Hematopoietic multipotent progenitor cell treated with erythropoietin and hydrocortisone succinate and interleukin-3 and kit ligand, for 17 days (in vitro differentiated cells): ENCODE data around the gene USP47.

ENCODE experiments used
- DNase-seq: peaks from one replicate; pipeline ENCODE4 v3.0.0-alpha.2; 2015; ENCODE audit warnings: low spot score

The USP47 gene

DNA sequence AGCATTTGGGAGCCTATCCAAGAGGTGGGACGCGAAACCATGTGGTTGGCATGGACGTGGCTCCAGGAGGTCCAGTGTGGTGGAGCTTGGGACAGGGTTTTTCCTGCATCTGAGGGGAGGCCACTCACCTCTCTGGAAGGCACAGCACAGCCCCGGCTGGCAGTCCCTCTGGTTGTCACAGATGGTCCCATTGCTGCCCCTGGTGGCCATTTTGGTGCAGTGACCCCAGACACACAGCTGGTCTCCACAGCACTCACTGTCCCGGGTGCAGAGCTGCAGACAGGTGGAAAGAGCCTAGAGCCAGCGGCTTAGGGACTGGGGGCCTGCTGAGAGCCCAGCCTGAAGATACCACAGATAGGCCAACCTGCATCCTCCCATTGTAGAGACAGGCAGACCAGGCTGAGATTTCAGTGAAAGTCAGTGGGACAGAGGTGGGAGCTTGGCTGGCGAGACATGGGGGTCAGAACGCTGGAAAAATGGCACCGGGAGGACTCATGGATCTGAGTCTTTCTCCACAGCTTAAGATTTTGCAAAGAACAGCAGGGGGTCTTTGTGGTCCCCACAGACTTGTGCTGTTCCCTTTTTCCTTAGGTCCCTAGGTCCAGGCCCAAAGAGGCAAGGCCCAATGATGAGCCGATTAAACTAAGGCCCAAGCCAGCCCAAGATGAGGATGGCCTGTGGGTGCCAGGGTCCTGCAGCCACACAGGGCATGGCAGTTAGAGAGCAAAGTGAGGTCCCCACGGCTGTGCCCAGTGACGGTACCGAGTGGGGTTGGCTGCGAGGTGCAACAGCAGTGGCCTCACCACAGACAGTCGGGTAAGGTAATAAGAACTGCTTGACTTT lies 125.3 kb downstream of the USP47 start:
- DNase-seq, result peak; percentile 59

DNA sequence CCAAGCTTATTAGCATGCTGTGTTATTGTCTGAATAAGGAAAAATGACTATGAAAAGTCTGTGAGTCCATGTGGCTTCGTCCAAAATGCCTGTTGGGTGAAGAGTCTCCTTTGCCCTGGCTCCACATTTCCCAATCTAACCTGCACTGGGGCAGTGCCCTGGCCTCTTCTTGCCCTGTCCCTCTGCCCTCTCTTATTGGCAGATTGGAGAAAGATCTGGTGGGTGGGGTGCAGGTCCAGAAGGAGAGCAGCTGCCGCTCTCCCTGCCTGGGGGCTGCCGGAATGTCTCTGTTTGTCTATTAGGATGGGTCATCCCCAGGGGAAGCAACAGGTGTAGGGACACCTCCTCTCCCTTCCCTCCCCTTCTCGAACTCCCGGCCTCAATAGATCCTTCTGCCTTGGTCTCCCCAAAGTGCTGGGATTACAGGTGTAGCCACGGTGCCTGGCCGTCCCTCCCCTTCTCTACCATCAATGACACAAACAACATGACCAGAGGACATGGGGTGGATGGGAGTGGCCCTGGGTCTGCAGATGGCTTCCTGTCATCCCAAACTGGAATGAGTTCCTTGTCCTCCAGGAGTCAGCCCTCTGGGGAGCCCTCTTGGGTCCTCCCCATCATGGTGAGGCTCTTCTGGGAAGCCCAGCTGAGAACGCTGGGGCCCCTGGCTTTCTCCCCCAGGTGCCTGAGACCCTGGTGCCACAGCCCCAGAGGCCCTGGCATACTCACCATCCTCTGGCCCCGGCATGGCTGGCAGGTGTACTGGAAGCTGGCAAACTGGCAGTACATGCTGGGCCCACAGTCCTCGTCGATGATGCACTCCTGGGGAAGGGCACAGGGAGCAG lies 126.1 kb downstream of the USP47 start:
- no peak for DNase-seq

DNA sequence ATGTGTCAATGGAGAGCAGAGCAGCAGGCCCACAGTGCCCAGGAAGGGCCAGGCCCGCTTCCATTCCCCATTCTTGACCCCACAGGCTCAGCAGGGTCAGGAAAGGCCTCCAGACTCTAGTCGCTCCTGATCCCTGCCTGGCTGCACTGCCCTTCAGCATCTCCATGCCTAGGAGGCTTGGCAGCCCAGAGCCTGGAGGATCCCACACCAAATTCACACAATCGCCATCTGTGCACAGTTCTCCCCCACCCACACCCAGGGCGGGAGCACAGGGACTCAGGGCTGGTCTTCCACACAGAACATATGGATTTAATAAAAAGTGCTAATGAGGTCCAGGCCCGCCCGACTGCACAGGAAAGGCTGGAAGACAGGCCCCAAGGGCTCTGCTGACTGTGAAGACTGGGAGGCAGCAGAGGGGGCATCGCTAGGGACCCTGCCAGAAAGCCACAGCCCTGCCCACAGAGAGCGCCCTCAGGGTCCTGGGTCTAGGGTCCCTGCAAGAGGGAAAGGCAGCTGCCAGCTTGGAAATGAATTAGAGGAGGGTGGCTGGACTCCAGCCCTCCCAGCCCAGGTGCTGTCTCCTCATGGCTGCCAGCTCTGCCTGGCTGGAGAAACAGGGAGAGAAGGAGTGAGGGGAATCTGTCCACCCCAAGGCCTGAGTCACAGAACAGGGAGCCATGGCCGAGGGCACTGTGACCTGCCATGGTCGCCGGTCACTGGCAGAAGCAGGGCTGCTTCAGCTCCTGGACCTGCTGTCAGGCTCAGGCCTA lies 126.9 kb downstream of the USP47 start:
- DNase-seq, result no peak

DNA sequence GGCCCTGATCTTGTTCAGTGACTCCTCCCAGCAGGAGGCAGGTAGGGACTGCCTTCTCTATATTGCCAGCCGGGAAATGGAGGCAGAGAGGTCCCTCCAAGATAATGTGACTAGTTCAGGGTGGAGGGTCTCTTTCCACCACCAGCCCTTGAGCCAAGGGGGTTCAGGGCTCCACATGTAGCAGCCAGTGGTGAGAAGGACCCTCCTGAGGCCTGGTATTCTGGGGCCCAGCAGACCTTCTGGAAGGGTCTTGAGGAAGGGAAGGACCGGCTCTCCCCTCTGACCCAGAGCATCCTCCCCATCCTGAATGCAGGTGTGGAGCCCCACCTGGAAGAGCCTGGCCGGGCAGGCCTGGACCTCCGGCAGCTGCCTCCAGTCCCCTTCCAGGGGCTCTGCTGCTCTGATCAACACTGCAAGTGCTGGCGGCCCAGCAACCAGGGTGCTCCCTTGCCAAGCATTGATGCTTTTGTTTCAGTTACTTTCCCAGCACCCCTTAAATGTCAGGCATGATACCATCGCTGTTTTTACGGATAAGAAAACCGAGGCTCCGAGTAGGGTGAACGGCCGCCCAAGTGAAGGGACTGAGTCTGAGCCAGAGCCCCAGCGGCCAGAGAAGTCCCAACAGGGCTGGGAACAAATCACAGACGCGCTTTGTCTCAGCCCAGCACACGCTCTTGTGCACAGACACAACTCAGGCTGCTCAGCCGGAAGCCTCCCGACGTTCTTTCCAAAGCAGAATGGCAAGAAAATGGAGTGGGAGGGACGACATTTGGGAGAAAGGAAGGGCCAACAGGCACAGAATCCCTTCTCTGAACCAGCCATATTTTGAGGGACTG lies 127.8 kb downstream of the USP47 start:
- DNase-seq, result no peak

DNA sequence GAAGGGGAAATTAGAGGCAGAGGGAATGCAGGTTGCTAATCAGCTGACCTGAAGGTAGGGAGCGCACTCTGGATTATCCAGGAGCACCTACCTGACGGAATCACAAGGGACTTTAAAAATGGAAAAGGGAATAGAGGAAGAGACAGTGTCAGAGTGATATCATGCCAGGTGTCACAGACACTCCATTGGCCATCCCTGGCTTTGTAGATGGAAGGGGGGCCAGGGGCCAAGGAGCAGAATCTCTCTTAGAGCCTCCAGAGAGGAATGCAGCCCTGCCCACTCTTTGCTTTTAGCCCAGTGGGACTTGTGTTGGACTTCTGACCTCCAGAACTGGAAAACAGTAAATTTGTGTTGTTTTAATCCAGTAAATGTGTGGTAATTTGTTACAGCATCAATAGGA lies 128.8 kb downstream of the USP47 start:
- DNase-seq, result no peak

DNA sequence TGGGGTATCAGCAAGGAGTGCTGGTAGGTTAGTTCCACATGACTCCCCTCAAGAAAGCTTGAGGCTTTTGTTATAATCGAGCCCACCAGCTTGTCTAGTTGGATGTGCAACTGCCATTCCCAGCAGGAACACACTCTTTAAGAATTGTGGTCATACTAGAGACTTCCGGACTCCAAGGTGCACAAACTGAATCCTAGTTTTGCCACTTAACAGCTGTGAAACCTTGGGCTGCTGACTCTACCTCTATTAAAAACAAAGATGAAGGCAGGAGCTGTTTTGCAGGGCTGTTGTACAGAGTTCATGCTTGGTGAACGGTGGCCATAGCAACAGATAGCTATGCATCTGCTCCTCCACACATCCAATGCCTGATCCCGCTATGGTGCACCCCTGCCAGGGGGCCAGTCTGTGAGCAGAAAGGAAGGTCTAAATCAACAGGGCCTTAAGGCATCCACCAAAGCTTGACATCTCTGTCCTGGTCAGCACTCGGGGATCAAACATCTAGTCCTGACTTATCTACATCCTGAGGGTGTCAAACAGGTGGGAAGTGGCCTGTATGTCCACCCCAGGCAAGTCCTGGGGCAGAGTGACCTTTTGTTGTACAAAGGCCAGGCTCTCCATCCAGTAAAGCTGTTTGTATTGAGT lies 130.3 kb downstream of the USP47 start:
- no peak for DNase-seq

- DNase-seq, result no peak
Measured at GRCh38 chr11:11972730-11973341, 131.1 kb downstream of the USP47 start.

DNA sequence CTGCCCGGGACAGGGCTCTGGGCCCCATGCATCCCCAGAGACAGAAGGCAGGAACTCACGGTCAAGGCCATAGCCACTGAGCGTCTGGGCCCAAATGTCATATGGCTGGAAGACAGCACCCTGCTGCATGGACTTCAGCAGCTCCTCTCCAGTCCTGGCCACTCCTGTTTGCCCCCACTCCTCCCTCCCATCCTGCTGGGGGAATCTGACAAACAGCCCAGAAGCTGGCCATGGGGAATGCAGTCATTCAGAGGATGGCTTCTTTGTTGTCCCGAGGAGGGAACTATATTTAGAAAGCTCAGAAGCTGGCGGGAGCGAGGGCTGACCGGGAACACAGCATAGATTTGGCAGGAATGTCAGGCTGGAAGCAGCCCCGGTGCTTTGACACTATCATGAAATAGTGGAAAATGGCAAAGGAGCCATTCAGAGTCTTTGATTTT lies 131.6 kb downstream of the USP47 start:
- no peak for DNase-seq

GRCh38 chr11:11973866-11974265 lies 132.1 kb downstream of the USP47 start:
- no peak for DNase-seq

DNA sequence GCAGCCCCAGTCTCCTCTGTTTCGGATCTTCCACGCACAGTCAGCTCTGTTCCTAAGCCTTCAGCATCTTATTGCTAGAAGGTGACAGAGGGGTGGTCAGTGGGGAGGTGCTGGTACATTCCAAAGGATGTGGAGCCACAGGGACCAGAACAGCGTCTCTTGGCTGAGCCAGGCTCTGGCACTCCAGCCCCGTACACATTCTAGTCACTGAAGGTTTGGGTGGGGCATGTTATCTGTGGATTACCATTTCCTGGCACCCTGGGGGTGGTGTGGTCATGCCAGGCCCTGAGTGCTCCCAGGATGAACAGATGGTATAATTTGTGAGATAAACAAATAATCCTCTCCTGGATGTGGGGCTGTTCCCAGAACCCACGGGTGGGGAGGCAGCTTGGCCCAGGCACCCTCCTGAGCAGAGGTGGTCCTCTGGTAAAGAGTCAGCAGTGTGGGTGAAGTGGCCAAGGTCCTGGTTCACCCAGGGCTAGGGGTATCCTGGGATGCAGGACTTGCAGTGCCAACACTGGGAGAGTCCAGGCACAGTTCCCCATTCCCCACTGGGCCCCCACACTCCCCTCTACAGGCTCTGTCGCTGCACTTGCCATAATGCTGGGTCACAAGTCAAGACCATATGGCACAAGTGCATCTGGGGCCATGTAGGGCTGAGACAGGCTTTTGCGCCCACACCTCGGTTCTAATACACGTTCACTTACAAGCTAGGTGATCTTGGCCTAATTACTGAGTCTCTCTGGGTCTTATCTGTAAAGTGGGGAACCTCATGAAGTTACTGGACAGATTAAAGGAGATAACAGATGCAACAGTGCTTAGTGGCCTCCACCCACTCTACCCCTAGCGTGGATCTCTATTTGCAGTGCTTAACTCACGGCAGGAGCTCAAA lies 133.7 kb downstream of the USP47 start:
- DNase-seq, result no peak

DNA sequence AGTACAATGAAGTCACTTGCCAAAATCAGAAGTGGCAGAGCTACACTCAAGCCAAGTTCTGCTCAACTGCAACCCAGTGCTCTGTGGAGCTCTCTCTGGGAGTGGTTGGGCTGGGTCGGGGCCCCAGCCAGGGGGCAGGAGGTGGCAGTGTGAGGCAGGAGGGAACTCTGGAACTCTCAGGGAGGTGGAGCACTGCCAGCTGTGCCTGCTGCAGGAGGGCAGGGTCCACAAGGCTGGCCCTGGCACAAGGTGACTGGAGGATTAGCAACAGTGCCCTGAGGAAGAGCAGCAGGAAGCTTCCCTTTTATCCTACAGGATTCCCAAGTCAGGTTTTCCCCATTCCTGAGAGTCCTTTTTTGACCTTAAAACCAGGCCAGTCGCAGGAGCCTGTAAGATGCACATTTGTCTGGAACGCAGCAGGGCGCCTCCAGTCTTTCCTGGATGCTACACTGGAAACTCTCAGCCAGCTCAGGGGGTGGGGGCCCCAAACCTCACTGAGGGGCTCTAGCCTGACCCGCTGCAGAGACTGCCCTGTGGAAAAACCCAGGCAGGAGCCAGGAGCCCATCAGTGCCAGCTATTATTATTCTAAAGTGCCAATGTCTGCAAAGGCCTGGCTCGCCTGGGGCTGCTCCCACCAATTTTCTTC lies 134.8 kb downstream of the USP47 start:
- DNase-seq, result no peak

GRCh38 chr11:11977206-11977938 lies 135.6 kb downstream of the USP47 start:
- no peak for DNase-seq

- no peak for DNase-seq
Measured at GRCh38 chr11:11978098-11978637, 136.4 kb downstream of the USP47 start.

- no peak for DNase-seq
Measured at GRCh38 chr11:11978792-11979487, 137.2 kb downstream of the USP47 start.

GRCh38 chr11:11979488-11980117 lies 137.8 kb downstream of the USP47 start:
- no peak for DNase-seq

- no peak for DNase-seq
Measured at GRCh38 chr11:11980200-11980599, 138.4 kb downstream of the USP47 start.

- no peak for DNase-seq
Measured at GRCh38 chr11:11980841-11981308, 139.1 kb downstream of the USP47 start.
